Stimulated activated CD8-positive, alpha-beta memory T cell treated with anti-CD3 and anti-CD28 coated beads, Interleukin-12 subunit alpha, Interleukin-12 subunit beta, amount 100 ng/mL, for 24 hours (primary cell): ENCODE results near the gene NOL6.
"Not testable (repeated sequence)": the region's sequence is repeated elsewhere in the genome, so short reads cannot be mapped to it uniquely, and the experiment has no call there.

Source experiments
- DNase-seq: peaks from one replicate; pipeline ENCODE4 v3.0.0-alpha.2; 2020; ENCODE audit errors: extremely low read depth

NOL6 gene

DNA sequence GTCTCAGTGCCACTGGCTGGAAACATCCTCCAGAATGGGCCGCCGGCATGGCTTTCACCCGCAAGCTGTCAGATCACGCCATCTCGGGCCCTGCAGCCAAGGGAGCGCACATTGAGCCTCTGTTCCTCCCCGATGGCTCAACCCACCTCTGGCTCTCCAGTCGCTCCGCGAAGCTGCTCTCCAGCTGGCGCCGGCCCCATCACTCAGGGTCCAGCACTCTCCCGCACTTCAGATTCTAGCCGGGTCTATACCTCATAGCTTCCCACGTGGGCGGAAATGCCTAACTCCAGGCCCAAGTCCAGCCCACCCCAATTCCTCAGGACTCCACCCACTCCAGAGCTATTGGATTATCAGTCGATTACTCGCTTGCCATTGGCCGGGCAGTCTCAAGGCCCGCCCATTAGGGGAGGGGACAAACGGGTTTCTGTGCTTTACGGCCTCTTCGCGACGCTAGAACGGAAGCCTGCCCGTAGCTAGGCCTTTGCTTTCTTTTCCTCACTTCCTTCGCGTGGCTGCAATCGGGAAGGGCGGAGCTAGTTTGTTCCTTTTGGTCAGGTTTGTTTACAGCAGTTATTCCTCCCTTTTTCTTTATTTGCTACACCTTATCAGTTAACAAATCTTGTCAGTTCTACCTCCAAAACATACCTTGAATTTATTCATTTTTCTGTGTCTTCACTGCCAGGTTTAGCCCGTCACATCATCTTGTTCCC lies at the start of gene NOL6:
NOL6 (minus strand) TSS at position 282 of the 710 bp plus-strand sequence; CDS start at position 200, 82 bp downstream.
- peak; percentile 93 for DNase-seq

GRCh38 chr9:33521861-33522260 lies 48.1 kb upstream of the NOL6 start:
- DNase-seq, result not testable (repeated sequence)

DNA sequence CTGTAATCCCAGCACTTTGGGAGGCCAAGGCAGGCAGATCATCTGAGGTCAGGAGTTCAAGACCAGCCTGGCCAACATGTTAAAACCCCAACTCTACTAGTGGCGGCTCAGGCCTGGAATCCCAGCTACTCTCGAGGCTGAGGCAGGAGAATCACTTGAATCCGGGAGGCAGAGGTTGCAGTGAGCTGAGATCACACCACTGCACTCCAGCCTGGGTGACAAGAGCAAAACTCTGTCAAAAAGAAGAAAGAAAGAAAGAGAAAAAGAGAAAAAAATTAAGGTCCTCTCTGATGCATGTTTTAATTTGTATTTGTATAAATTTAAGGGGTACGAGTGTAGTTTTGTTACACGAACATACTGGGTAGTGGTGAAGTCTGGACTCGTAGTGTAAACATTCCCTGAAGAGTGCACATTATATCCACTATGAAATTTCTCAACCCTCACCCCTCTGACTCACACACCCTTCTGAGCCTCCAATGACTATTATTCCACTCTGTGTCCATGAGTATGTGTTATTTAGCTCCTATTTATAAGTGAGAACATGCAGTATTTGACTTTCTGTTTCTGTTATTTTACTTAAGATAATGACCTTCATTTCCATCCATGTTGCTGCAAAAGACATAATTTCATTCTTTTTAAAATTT lies 44.3 kb upstream of the NOL6 start:
- DNase-seq, result not testable (repeated sequence)

DNA sequence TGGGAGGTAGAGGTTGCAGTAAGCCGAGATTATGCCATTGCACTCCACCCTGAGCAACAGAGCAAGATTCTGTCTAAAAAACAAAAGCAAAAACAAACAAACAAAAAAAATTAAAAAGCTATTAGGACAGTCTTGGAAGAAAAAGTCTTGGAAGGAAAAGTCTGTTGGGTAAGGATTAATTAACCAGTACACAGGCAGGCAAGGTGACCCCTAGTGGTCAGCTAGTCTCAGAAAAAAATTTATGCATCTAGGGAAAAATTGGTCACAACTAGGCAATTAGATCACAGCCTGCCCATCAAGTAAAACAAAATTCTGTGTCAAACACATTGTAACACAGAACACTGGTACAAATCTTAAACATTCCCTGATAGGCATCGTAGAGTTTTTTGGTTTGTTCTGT lies 43.6 kb upstream of the NOL6 start:
- no peak for DNase-seq

GRCh38 chr9:33516397-33516796 lies 42.7 kb upstream of the NOL6 start:
- not testable (repeated sequence) for DNase-seq

DNA sequence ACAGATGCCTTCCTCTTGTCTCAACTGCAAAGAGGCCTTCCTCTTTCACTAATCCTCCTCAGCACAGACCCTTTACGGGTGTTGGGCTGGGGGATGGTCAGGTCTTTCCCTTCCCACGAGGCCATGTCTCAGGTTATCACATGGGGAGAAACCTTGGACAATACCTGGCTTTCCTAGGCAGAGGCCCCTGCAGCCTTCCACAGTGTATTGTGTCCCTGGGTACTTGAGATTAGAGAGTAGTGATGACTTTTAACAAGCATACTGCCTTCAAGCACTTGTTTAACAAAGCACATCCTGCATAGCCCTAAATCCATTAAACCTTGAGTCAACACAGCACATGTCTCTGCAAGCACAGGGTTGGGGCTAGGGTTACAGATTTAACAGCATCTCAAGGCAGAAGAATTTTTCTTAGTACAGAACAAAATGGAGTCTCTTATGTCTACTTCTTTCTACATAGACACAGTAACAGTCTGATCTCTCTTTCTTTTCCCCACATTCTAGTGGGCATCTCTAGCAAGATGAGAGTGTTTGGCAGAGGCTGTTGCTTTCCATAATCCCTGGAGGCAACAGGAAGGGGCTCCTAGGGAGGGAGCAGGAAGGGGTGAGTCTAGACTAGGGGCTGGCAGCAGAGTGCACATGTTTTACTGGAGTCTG lies 41.7 kb upstream of the NOL6 start:
- not testable (repeated sequence) for DNase-seq

DNA sequence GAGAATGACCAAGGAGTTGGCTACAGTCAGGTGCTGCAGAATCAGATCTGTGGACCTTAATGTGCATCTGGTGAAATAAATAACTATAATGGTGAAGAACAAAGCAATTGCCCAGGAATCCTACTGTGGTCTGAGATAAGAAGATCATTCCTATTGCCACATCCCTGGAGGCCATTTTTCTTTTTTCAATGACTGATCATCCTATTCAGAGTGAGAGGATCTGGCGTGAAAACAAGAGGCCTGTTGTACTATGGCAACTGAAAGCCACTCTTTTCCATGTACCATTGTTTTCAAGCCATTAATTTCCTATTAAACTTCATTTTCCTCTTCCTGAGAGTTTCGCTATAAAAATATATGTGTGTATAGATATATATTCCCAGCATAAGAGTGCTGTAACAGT lies 38.8 kb upstream of the NOL6 start:
- not testable (repeated sequence) for DNase-seq

DNA sequence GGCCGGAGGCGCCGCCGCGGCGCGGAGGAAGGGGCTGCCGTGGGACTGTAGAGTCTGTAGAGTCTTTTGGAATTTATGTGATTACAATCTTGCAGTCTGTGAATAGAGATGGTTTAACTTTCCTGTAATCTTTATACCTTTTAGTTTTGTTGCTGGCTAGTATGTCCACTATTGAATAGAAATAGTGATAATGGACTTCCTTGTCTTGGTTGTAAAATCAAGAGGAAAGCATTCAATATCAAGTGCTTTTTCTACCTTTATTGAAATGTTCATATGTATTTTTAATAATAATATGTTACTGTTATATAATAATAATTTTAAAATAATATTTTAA lies 37.4 kb upstream of the NOL6 start:
- not testable (repeated sequence) for DNase-seq

DNA sequence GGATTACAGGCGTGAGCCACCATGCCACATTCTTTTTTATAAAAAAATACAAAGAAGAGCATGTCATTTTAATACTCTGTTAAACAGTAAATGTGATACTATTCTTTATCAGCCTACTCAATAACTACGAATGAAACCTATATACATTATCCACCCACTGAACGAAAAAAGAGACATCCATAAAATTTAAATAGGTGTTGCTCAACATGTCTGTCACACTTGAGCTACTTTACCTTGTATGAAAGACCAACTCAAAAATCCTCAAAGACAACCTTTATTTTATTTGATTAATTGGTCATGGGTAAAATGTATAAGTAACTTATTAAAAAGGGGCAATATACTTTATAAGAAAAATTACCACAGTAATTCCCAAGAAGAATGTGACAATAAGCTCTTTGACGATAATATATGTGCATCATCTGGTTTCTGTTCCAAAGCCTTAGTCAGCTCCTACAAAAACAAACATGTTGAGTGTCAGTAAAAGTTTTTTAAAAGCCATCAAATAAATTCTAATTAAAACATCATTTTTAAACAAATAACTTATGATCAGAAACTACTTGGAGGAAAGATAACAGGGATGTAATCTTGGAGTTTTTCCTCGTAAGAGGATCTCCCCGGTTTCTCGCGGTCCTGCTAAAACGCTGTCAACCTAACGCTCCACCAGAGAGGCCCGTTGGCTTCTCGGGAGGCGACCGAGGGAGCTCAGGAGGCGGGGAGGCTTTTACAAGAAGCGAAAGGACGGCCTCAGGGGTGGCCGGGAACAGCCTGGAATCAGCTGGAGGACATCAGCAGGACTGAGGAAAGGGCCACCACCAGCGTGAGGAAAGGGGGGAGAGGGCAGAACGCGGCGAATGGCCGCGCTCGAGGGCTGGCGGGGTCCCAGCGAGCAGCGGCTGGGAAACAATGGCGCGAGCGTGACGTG lies 36.8 kb upstream of the NOL6 start:
- DNase-seq, result no peak

- DNase-seq, result no peak
Measured at GRCh38 chr9:33506626-33507370, 33.1 kb upstream of the NOL6 start.

DNA sequence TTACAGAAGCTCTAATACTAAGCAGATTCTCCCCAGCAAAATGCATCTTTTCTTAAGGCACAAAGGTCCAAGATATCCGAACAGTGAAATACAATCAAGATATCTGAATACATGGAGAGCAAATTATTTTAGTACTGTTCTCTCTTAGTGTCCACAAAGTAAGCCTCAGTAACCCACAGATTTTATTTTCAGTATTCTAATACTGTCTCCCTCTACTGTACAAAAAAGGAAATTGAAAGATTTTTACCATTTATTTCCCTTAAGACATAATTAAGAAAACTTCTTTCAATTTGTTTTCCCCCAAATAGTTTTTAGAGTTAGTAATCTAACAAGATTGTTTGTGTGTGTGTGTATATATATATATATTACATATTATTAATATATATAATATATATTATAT lies 24.7 kb upstream of the NOL6 start:
- no peak for DNase-seq

- not testable (repeated sequence) for DNase-seq
Measured at GRCh38 chr9:33493819-33494218, 20.1 kb upstream of the NOL6 start.

GRCh38 chr9:33489066-33489465 lies 15.3 kb upstream of the NOL6 start:
- no peak for DNase-seq

DNA sequence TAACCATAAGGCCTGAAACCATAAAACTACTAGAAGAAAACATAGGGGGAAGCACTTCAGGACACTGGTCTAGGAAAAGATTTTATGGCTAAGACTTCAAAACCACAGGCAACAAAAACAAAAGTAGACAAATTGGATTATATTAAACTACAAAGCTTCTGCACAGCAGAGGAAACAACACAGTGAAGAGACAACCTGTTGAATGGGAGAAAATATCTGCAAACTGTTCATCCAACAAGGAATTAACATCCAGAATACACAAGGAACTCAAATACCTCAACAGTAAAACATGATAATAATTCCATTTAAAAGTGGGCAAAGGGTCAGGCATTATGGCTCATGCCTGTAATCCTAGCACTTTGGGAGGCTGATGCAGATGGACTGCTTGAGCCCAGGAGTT lies 11.6 kb upstream of the NOL6 start:
- not testable (repeated sequence) for DNase-seq

GRCh38 chr9:33480976-33481375 lies 7.3 kb upstream of the NOL6 start:
- no peak for DNase-seq

DNA sequence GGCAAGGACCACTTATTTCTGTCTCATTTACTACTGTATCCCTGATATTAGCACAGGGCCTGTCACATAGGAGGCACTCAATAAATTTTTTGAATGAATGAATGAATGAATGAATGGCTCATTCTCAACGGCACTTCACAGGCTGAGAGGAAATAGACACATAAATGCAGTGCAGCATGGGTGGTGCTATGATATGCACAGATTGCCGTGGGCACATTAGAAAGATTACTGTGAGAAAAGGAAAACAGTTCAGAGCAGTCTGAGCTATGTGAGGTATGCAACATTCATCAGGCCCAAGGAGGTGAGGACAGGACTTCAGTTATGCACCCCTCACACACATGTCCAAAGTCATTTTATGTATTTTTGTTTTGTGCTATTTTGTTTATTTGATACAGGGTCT lies 6.4 kb upstream of the NOL6 start:
- no peak for DNase-seq

- DNase-seq, result no peak
Measured at GRCh38 chr9:33476503-33476902, 2.8 kb upstream of the NOL6 start.

DNA sequence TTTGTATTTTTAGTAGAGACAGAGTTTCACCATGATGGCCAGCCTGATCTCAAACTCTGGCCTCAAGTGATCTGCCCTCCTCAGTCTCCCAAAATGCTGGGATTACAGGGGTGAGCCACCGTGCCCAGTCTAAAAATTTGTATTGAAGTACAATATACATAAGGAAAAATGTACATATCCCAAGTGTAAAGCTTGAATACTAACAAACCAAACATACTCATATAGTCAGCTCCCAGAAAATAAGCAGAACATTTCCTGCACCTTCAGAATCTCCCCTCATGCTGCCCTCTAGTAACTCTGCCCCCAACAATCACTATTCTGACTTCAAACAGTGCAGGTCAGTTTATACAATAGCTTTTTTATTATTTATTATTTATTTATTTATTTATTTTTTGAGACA lies 1.6 kb upstream of the NOL6 start:
- no peak for DNase-seq

DNA sequence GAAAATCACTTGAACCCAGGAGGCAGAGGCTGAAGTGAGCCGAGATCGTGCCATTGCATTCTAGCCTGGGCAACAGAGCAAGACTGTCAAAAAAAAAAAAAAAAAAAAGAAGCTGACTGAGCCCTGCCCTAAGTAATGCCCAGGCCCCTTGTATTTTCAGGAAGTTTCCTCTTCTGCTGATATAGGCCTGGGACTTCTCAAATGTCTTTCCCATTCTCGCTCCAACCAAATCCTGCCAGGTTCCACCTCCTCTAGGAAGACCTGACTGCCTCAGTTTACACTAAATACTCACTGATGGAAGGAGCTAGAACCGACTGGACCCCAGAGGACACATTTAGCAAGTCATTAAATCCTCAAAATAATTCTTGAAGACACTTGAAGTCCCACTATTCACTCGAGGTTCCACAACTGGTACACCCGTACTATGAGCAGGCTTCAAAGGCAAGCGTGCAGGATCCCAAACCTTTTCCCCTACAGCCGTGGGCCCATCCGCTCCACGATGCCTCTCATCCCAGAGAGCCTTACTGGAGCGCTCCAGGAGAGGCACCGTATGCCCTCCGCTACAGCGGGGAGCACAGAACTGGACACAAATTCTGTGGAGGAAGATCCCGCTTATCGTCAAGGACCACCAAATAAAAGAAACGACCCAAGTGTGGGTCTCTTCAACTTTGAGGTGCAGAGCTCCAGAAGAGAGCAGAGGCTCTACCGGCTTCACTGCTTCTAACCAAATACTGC lies 676 bp downstream of the NOL6 start:
- no peak for DNase-seq

GRCh38 chr9:33472171-33472880 lies 1.4 kb downstream of the NOL6 start:
- no peak for DNase-seq
